Measurements from ENCODE around the gene RABEPK.

DNA sequence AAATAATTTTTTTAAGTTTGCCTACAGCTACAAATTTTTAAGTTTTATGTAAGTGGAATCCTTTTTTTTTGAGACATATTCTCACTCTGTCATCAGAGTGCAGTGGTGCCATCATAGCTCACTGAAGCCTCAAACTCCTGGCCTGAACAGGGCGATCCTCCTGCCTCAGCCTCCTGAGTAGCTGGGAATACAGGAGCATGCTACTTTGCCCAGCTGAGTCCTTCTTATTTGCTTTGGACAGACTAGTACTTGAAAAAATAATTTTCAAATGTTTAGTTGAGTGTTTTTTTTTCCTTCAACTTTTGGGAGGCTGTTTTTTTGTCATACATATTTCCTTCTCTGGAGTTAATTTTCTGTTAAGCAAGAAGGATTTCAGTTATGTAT lies 68.7 kb downstream of the RABEPK start:
- TF ChIP-seq POLR2A (IDR thresholded peaks at IDR 0.05; ENCODE audit: low read depth, low read length): no peak
- TF ChIP-seq POLR2AphosphoS5 (IDR thresholded peaks at IDR 0.05; ENCODE audit: low read depth, low read length): no peak
- no peak for TF ChIP-seq TAF1 (IDR thresholded peaks at IDR 0.05; ENCODE audit: borderline replicate concordance, low read depth, low read length)

Data from GM12892 (cell line).